ENCODE data around the gene CABP1. TPM values are rescaled to one million over a fixed set of nuclear protein-coding genes. Genes with fewer than 3 reads are reported as not detected.
A peak's percentile ranks its signal among the peaks of the same experiment; 100 is the strongest.

The CABP1 gene
- total RNA-seq, 1 donor from 2014 or later: 0.83 TPM

- Mint-ChIP-seq H3K4me3 (ENCODE audit: unreplicated experiment) (no peak overlapping the region), H3K36me3 (ENCODE audit: unreplicated experiment) (no peaks in the 10 kb centered on the region), H3K27ac (ENCODE audit: unreplicated experiment) (no peak overlapping the region), H3K9me3 (ENCODE audit: unreplicated experiment) (peaks cover 2% of the 10 kb centered on the region), H3K4me1 (ENCODE audit: low read depth, unreplicated experiment) (no peaks in the 10 kb centered on the region), H3K27me3 (ENCODE audit: unreplicated experiment) (peaks cover 2% of the 10 kb centered on the region)
- TF ChIP-seq CTCF (IDR thresholded peaks at IDR 0.05; ENCODE audit: partially characterized antibody, unreplicated experiment): no peak
- no peak for DNase-seq
Observed at GRCh38 chr12:120678572-120678971, 38.1 kb downstream of the CABP1 start.

GRCh38 chr12:120680165-120680738 is 39.8 kb downstream of the CABP1 start:
- no peak for DNase-seq
- Mint-ChIP-seq H3K4me3 (ENCODE audit: unreplicated experiment) (no peak overlapping the region), H3K9me3 (ENCODE audit: unreplicated experiment) (no peaks in the 10 kb centered on the region), H3K27ac (ENCODE audit: unreplicated experiment) (no peak overlapping the region), H3K27me3 (ENCODE audit: unreplicated experiment) (peaks cover 2% of the 10 kb centered on the region), H3K4me1 (ENCODE audit: low read depth, unreplicated experiment) (no peaks in the 10 kb centered on the region), H3K36me3 (ENCODE audit: unreplicated experiment) (no peaks in the 10 kb centered on the region)
- no peak for TF ChIP-seq CTCF (IDR thresholded peaks at IDR 0.05; ENCODE audit: partially characterized antibody, unreplicated experiment)

- peaks cover 2% of the 10 kb centered on the region for H3K27me3 Mint-ChIP-seq (ENCODE audit: unreplicated experiment)
- H3K4me3 Mint-ChIP-seq (ENCODE audit: unreplicated experiment): no peak overlapping the region
- peaks cover 4% of the 10 kb centered on the region for H3K9me3 Mint-ChIP-seq (ENCODE audit: unreplicated experiment)
- no peak for DNase-seq
- H3K27ac Mint-ChIP-seq (ENCODE audit: unreplicated experiment): no peak overlapping the region
- peaks cover 12% of the 10 kb centered on the region for H3K4me1 Mint-ChIP-seq (ENCODE audit: low read depth, unreplicated experiment)
- no peak for TF ChIP-seq CTCF (IDR thresholded peaks at IDR 0.05; ENCODE audit: partially characterized antibody, unreplicated experiment)
- no peaks in the 10 kb centered on the region for H3K36me3 Mint-ChIP-seq (ENCODE audit: unreplicated experiment)
Observed at GRCh38 chr12:120684523-120684932, 44.1 kb downstream of the CABP1 start.

GRCh38 chr12:120685522-120685921 is 45.1 kb downstream of the CABP1 start:
- Mint-ChIP-seq H3K9me3 (ENCODE audit: unreplicated experiment) (peaks cover 4% of the 10 kb centered on the region), H3K27ac (ENCODE audit: unreplicated experiment) (no peak overlapping the region), H3K4me3 (ENCODE audit: unreplicated experiment) (peak overlapping the region; percentile 87), H3K27me3 (ENCODE audit: unreplicated experiment) (no peaks in the 10 kb centered on the region), H3K4me1 (ENCODE audit: low read depth, unreplicated experiment) (peaks cover 15% of the 10 kb centered on the region), H3K36me3 (ENCODE audit: unreplicated experiment) (no peaks in the 10 kb centered on the region)
- no peak for DNase-seq
- TF ChIP-seq CTCF (IDR thresholded peaks at IDR 0.05; ENCODE audit: partially characterized antibody, unreplicated experiment): no peak

GRCh38 chr12:120686151-120686689 is 45.8 kb downstream of the CABP1 start:
- peak overlapping the region; percentile 62 for H3K27ac Mint-ChIP-seq (ENCODE audit: unreplicated experiment)
- H3K4me3 Mint-ChIP-seq (ENCODE audit: unreplicated experiment): peak overlapping the region; percentile 87
- no peak for TF ChIP-seq CTCF (IDR thresholded peaks at IDR 0.05; ENCODE audit: partially characterized antibody, unreplicated experiment)
- DNase-seq: peak; percentile 93
- H3K4me1 Mint-ChIP-seq (ENCODE audit: low read depth, unreplicated experiment): peaks cover 19% of the 10 kb centered on the region
- H3K9me3 Mint-ChIP-seq (ENCODE audit: unreplicated experiment): peaks cover 4% of the 10 kb centered on the region
- no peaks in the 10 kb centered on the region for H3K27me3 Mint-ChIP-seq (ENCODE audit: unreplicated experiment)
- H3K36me3 Mint-ChIP-seq (ENCODE audit: unreplicated experiment): no peaks in the 10 kb centered on the region
